ENCODE results near the gene LAX1.

GRCh38 chr1:203754455-203754864, 10.5 kb upstream of the LAX1 start:
- TF ChIP-seq POLR2A (IDR thresholded peaks at IDR 0.05) (no peak), CTCF (IDR thresholded peaks at IDR 0.05) (no peak)
